Endothelial cell of umbilical vein (primary cell): ENCODE measurements around the gene ATP4A.

ENCODE experiments used
- EZH2 ChIP-seq: IDR thresholded peaks from 2 replicates; pipeline ENCODE4 v1.6.1; 2012; ENCODE audit warnings: borderline replicate concordance, low read depth, mild to moderate bottlenecking, moderate library complexity, low read length, inconsistent platforms; ENCODE audit not compliant: severe bottlenecking
- FOS ChIP-seq: IDR thresholded peaks from 2 replicates; pipeline ENCODE4 v1.6.1; 2011; ENCODE audit warnings: mild to moderate bottlenecking, low read length, moderate library complexity, borderline replicate concordance; ENCODE audit not compliant: insufficient read depth
- GATA2 ChIP-seq: IDR thresholded peaks from 2 replicates; pipeline ENCODE4 v1.7.0; 2011; ENCODE audit warnings: low read depth, mild to moderate bottlenecking, moderate library complexity, mixed read lengths, low read length; ENCODE audit not compliant: insufficient read length, insufficient read depth
- JUN ChIP-seq: IDR thresholded peaks from 2 replicates; pipeline ENCODE4 v1.6.1; 2011; ENCODE audit warnings: borderline replicate concordance, low read depth; ENCODE audit not compliant: insufficient read length, insufficient read depth
- MYC ChIP-seq: IDR thresholded peaks from one replicate; pipeline ENCODE4 v1.6.1; 2011; ENCODE audit warnings: mild to moderate bottlenecking, low read depth, low read length
- POLR2A ChIP-seq: IDR thresholded peaks from 2 replicates; pipeline ENCODE4 v1.6.1; 2012; ENCODE audit warnings: low read depth, mild to moderate bottlenecking, control low read depth, low read length
- POLR2AphosphoS5 ChIP-seq: IDR thresholded peaks from 2 replicates; pipeline ENCODE4 v1.6.1; 2012; ENCODE audit warnings: low read depth, mild to moderate bottlenecking, control low read depth, low read length, moderate library complexity; ENCODE audit not compliant: insufficient read depth
- TF ChIP-seq, protein P1 (sequence below), 2 donors: IDR thresholded peaks; 1 replicate in 1 of 2; 2 replicates in 1 of 2; pipeline ENCODE4 v1.5.1; 2011; ENCODE audit warnings: low read length in 2 of 2, mild to moderate bottlenecking in 2 of 2, moderate library complexity in 2 of 2, control low read depth in 1 of 2, inconsistent platforms in 1 of 2, low read depth in 1 of 2; ENCODE audit not compliant: insufficient read depth in 1 of 2; ENCODE audit errors: extremely low read depth in 1 of 2
- TF ChIP-seq, protein P2 (sequence below): IDR thresholded peaks from 2 replicates; pipeline ENCODE4 v1.6.1; 2011; ENCODE audit not compliant: insufficient read depth, insufficient read length

DNA sequence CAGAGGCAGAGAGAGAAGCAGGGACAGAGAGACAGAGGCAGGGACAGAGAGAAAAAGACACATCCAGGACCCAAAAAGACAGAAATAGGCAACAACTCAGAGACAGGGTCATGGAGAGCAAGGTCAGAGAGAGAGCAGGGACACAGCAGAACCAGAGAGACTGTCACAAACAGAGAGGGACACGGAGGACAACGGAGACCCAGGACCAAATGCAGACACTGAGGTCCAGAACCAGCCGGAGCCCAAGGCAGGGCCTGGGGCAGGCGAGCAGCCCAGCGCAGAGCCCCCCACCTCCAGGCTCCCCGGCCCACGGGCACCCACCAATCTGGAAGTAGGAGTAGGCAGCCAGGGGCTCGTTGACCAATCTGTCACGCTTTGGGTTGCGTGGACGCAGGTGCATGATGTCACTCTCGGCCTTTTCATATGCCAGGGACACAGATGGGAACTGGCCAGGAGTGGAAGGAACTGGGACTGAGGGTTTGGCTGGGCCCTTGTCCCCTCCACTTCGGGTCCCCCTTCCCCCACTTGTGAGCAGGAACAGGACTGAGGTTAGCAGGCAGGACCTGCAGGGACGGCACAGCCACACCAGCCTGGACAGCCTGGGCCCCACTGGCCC, 10.0 kb downstream of the ATP4A start:
- TF ChIP-seq, protein P1, sequence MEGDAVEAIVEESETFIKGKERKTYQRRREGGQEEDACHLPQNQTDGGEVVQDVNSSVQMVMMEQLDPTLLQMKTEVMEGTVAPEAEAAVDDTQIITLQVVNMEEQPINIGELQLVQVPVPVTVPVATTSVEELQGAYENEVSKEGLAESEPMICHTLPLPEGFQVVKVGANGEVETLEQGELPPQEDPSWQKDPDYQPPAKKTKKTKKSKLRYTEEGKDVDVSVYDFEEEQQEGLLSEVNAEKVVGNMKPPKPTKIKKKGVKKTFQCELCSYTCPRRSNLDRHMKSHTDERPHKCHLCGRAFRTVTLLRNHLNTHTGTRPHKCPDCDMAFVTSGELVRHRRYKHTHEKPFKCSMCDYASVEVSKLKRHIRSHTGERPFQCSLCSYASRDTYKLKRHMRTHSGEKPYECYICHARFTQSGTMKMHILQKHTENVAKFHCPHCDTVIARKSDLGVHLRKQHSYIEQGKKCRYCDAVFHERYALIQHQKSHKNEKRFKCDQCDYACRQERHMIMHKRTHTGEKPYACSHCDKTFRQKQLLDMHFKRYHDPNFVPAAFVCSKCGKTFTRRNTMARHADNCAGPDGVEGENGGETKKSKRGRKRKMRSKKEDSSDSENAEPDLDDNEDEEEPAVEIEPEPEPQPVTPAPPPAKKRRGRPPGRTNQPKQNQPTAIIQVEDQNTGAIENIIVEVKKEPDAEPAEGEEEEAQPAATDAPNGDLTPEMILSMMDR (IDR thresholded peaks at IDR 0.05; ENCODE audit: extremely low read depth in 1 of 2, insufficient read depth in 1 of 2, low read depth in 1 of 2, low read length in 2 of 2), result no peak
- TF ChIP-seq POLR2AphosphoS5, result no peak
- no peak for TF ChIP-seq POLR2A
- TF ChIP-seq EZH2, result no peak
- no peak for TF ChIP-seq FOS
- TF ChIP-seq, protein P2, sequence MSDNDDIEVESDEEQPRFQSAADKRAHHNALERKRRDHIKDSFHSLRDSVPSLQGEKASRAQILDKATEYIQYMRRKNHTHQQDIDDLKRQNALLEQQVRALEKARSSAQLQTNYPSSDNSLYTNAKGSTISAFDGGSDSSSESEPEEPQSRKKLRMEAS, result no peak
- no peak for TF ChIP-seq MYC
- TF ChIP-seq GATA2, result no peak
- no peak for TF ChIP-seq JUN
